ENCODE data around the gene OAF.

The OAF gene

DNA sequence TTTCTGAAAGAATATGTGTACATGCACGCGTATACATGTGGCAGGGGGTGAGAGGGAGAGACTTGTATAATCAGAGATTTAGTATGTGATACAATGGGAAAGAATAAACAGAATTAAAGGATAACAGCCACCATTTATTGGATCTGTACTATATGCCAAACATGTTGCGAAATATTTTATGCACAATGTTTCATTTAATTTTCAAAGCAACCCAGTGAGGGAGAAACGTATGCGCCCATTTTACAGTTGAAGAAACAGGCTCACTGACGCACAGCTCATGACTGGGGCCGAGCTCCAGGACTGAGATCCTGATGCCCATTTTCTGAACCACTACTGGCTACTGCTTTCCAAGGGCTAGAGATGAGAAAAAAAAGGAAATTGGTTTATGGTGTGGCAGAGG is 3.3 kb upstream of the OAF start:
- TF ChIP-seq, protein P1, sequence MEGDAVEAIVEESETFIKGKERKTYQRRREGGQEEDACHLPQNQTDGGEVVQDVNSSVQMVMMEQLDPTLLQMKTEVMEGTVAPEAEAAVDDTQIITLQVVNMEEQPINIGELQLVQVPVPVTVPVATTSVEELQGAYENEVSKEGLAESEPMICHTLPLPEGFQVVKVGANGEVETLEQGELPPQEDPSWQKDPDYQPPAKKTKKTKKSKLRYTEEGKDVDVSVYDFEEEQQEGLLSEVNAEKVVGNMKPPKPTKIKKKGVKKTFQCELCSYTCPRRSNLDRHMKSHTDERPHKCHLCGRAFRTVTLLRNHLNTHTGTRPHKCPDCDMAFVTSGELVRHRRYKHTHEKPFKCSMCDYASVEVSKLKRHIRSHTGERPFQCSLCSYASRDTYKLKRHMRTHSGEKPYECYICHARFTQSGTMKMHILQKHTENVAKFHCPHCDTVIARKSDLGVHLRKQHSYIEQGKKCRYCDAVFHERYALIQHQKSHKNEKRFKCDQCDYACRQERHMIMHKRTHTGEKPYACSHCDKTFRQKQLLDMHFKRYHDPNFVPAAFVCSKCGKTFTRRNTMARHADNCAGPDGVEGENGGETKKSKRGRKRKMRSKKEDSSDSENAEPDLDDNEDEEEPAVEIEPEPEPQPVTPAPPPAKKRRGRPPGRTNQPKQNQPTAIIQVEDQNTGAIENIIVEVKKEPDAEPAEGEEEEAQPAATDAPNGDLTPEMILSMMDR (IDR thresholded peaks at IDR 0.05; ENCODE audit: low read depth, low read length), result no peak
- no peak overlapping the region for H3K4me3 ChIP-seq (ENCODE audit: low read depth, low read length)

DNA sequence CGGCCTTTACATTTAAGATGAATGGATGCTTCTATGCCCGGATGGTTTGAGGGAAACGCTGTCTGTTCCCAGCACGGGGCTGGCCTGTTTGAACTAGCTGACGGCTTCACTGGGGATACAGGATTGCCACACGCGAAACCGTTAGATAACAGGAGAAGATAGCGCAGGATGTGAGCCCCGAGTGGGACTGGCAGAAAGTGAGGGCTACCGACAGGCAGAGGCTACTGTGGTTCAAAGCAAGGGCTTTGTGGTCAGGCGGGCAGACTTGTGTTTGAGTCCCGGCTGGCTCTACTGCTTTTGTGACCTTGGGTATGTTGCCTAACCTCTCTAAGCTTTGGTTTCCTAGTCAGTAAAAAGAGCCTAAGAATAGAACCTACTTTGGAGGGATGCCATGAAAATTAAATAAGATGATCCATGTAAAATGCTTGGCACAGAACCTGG is 2.8 kb upstream of the OAF start:
- H3K4me3 ChIP-seq (ENCODE audit: low read depth, low read length), result no peak overlapping the region
- TF ChIP-seq, protein P1 (IDR thresholded peaks at IDR 0.05; ENCODE audit: low read depth, low read length), result no peak

DNA sequence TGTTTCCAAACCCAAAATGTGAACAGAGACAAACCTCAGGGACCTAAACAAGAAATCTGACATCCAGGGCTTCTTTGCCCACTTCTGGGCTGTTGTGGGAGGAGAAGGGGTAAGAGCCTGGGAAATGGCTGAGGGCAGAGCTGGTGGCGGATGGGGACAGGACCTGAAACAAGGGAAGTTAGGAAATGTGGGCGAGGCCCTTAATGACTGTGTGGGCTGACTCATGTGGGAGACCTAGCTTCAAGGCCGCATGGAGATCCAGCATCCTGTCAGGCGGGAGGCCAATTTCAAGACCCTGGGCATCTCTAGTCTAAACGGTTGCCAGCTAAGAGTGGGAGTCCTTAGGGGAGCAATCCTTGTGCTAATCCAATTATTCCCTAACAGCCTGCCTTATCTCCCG is 2.1 kb upstream of the OAF start:
- H3K4me3 ChIP-seq (ENCODE audit: low read depth, low read length), result no peak overlapping the region
- TF ChIP-seq, protein P1 (IDR thresholded peaks at IDR 0.05; ENCODE audit: low read depth, low read length), result no peak

DNA sequence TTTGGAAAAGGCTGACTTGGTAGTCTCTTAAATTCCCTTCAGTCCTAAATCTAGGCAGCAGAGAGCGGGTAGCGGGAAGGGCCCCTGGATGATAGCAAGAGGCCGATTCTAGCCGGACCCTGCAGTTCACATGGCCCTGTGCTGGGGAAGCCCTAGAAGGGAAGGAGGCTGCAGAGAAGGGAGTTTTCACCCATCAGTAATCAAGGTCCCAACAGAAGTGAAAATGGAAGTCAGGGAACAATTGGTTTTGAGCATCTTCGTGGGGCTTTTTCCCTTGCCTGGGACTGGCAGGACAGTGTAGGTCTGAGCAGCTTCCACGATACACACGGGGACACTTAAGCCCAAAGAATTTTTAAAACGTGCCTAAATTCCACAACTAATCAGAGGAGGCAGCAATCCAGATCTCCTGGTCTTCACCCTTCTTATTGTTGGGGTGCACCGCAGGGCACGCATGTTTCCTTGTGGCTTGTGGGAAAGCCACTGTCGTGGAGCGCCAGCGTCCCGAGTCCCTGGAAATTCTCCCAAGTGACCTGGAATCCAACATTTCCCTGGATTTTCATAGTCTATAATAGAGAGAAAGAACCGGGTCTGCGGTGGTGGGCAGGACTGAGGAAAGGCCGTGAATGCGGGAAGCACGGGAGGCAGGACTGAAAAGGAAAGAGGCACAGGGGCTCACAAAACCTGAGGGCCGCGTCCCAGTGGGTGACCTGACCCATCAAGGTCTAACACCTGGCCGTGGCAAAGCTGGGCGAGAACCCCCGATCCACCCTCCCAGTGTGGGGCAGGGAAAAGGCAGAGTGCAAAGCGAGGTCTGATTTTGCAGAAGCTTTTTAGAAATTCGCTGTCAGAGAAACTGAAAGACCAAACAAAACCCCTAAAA is 846 bp upstream of the OAF start:
- TF ChIP-seq, protein P1 (IDR thresholded peaks at IDR 0.05; ENCODE audit: low read depth, low read length), result no peak
- H3K4me3 ChIP-seq (ENCODE audit: low read depth, low read length), result peak overlapping the region; percentile 80

DNA sequence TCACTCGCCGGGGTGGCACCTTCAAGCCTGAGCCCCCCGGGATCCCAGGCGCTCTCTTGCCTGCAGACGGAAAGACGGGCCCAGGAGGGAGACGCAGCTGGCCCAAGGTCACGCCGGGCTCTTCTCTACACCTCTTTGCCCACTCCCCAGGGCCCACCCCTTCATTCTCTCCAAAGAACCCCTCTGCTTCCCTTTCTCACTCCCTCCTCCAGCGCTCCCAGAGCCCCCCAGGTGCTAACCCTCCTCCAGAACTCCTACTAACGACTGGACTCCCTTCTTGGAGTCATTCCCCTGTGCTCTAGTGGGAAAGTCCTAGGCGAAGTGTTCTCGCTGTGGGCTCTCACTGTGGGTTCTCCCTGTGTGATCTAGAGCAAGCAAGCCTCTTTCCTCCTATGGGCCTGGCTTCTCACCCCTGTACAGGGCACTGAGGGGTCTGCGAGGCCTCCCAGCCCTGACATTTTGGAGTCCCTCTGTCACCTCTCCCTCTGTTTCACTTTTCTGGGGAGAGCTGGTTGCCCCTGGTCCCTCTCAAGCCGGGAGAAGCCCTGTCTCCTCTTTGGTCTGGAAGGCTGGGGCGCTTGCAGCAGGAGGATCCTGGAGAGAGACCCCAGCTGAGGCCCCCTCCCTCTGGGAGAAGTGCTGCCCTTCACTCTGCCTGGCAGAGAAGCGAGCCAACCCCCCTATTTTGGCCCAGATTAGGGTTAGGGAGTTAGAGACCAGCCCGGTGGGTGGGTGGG is 858 bp downstream of the OAF start:
- peak overlapping the region; percentile 80 for H3K4me3 ChIP-seq (ENCODE audit: low read depth, low read length)
- TF ChIP-seq, protein P1 (IDR thresholded peaks at IDR 0.05; ENCODE audit: low read depth, low read length), result no peak

DNA sequence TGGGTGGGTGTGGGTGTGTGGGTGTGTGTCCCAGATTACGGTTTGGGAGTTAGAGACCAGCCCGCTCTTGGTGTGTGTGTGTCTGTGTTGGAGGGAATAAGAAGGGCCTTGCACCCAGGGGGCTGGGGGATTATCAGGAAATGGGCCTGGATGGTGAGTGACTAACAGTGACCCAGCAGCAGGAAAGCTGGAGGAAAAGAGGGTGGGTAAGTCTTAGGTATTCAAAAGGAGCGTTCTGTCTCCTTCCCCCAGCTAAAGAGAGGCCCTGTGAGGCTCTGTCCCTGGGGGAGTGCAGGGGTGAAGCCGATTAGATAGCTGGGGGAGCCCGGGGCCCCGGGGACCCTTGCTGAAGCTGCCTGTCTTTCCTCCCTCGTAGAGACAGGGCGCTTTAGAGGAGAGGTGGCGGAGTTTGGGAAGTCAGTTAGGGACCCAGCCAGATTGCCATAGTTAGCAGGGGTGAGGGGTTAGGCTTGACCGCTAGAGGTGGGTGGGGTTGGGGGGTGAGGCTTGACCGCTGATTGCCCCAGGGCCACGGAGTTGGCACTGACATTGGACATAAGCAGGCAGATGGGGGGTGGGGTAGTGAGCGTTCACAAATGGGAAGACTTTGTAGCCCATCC is 1.5 kb downstream of the OAF start:
- TF ChIP-seq, protein P1 (IDR thresholded peaks at IDR 0.05; ENCODE audit: low read depth, low read length), result no peak
- peak overlapping the region; percentile 80 for H3K4me3 ChIP-seq (ENCODE audit: low read depth, low read length)
